ENCODE measurements around the gene METTL16. TPM values are rescaled to one million over a fixed set of nuclear protein-coding genes. Genes with fewer than 3 reads are reported as not detected.

METTL16 gene
- total and polyA plus RNA-seq, 2 of the 8 experiments (the other 6 are each of a cell fraction or from before 2014, with no cell fraction given): 22.8 to 59.4 TPM

DNA sequence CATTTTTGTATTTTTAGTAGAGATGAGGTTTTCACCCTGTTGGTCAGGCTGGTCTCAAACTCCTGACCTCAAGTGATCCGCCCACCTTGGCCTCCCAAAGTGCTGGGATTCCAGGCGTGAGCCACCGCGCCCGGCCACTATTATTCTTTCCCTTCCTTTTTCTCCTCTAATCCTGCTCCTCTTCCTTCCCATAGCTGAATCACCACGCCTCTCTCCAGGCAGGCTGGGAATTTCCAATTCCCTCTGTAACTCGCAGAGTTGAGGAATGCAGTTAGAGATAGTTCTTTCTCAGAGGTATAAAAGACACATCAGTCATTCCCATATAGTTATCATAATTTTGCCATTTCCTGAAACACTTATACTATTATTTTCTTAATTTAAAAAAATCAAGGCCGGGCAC is 11.2 kb downstream of the METTL16 start:
- Histone ChIP-seq H2BK20ac (ENCODE audit: low read length) (no peak overlapping the region), H2BK15ac (ENCODE audit: low read length) (no peak overlapping the region), H4K91ac (replicated peaks; ENCODE audit: insufficient read length, low read length) (no peak overlapping the region), H3K4me3 (ENCODE audit: extremely low read depth in 1 of 4, insufficient read depth in 2 of 4, low read depth in 3 of 4, low read length in 4 of 4) (no peak overlapping the region), H3K79me1 (ENCODE audit: low read depth, low read length) (peaks cover 4% of the 10 kb centered on the region), H3K23me2 (ENCODE audit: low read depth, low read length) (no peaks in the 10 kb centered on the region), H3K23ac (ENCODE audit: insufficient read length) (no peak overlapping the region), H3K4me2 (ENCODE audit: insufficient read depth in 1 of 2, low read depth in 2 of 2, low read length in 2 of 2) (no peak overlapping the region), H3K36me3 (ENCODE audit: control insufficient read depth in 2 of 4, insufficient read depth in 4 of 4, low read length in 3 of 4) (peaks cover 3 to 23% (median 5%) of the 10 kb centered on the region in 4 experiments; a peak in 4 of 8 replicates), H4K20me1 (replicated peaks in 1 of 2; ENCODE audit: control insufficient read depth in 1 of 2, insufficient read depth in 2 of 2, low read length in 2 of 2) (peaks cover 2% of the 10 kb centered on the region in 2 experiments), H3K14ac (ENCODE audit: insufficient read length) (no peak overlapping the region), H3K4me1 (replicated peaks in 1 of 4; ENCODE audit: control insufficient read depth in 3 of 4, insufficient read depth in 4 of 4, low read length in 3 of 4) (no peaks in the 10 kb centered on the region), H2BK120ac (replicated peaks; ENCODE audit: low read depth, low read length) (no peak overlapping the region), H3K4ac (replicated peaks; ENCODE audit: insufficient read length, low read depth, low read length) (no peak overlapping the region), H3K9ac (replicated peaks in 1 of 4; ENCODE audit: extremely low read depth in 1 of 4, low read depth in 3 of 4, low read length in 3 of 4) (no peak overlapping the region), H3K27ac (ENCODE audit: low read depth, low read length) (no peak overlapping the region), H2AFZ (ENCODE audit: low read length) (no peak overlapping the region), H2BK12ac (ENCODE audit: low read depth, low read length) (no peak overlapping the region), H3K27me3 (replicated peaks in 1 of 4; ENCODE audit: control insufficient read depth in 3 of 4, extremely low read depth in 1 of 4, insufficient read depth in 3 of 4, low read length in 3 of 4) (no peaks in the 10 kb centered on the region), H4K8ac (ENCODE audit: extremely low read depth, insufficient read depth, low read length) (no peak overlapping the region), H3K9me3 (ENCODE audit: insufficient read depth in 2 of 2, low read depth in 1 of 2, low read length in 1 of 2) (no peaks in the 10 kb centered on the region), H3K56ac (replicated peaks; ENCODE audit: insufficient read length, low read depth, low read length) (no peak overlapping the region), H2BK5ac (ENCODE audit: low read depth, low read length) (no peak overlapping the region), H2AK5ac (ENCODE audit: low read depth, low read length) (no peak overlapping the region), H3K18ac (ENCODE audit: extremely low read depth, low read length) (no peak overlapping the region), H3K79me2 (ENCODE audit: control insufficient read depth in 1 of 2, insufficient read depth in 2 of 2, low read length in 2 of 2) (peaks cover 8 to 44% of the 10 kb centered on the region in 2 experiments), H4K5ac (ENCODE audit: insufficient read length, low read depth, low read length) (no peak overlapping the region)
- ChIA-PET POLR2A (ENCODE audit: partially characterized antibody) (interaction anchor here (1.1 to 3.1 kb wide), 3 partner anchors 11 to 43 kb away, joined by 3 to 18 read pairs (median 4); partner anchors contain the start of gene METTL16), CTCF (ENCODE audit: partially characterized antibody) (interaction anchor here (1.0 kb wide), 1 partner anchor 41 kb away, joined by 3 read pairs; no protein-coding TSS in a partner anchor)
- WGBS, 2 experiments (ENCODE audit: extremely low coverage in 1 of 2, insufficient coverage in 1 of 2, insufficient read length in 1 of 2, insufficient replicate concordance in 2 of 2, low coverage in 1 of 2, low lambda C conversion rate in 2 of 2, missing lambda C conversion rate in 1 of 2): 90% methylated on average over 8 of the region's 8 CpGs; no CpG with 5 or more reads in 1 of the 2 experiments
- DNase-seq (ENCODE audit: low read depth in 1 of 2, low spot score in 2 of 2) (no peak), FAIRE-seq (no peak)
- no peak for TF ChIP-seq MAFK (IDR thresholded peaks at IDR 0.05; ENCODE audit: low read depth, low read length)
- TF ChIP-seq CBX5 (IDR thresholded peaks at IDR 0.05; ENCODE audit: low read depth, low read length): no peak
- TF ChIP-seq EP300 (IDR thresholded peaks at IDR 0.05; ENCODE audit: borderline replicate concordance in 1 of 2, low read depth in 2 of 2, low read length in 2 of 2): no peak
- no peak for TF ChIP-seq EZH2 (IDR thresholded peaks at IDR 0.05; ENCODE audit: low read depth, low read length, severe bottlenecking)
- TF ChIP-seq HDAC6 (IDR thresholded peaks at IDR 0.05; ENCODE audit: low read depth, low read length): no peak
- TF ChIP-seq BACH1 (IDR thresholded peaks at IDR 0.05; ENCODE audit: low read length): no peak
- TF ChIP-seq, protein P1, sequence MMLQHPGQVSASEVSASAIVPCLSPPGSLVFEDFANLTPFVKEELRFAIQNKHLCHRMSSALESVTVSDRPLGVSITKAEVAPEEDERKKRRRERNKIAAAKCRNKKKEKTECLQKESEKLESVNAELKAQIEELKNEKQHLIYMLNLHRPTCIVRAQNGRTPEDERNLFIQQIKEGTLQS (IDR thresholded peaks at IDR 0.05; ENCODE audit: insufficient read depth, low read depth, low read length): no peak
- no peak for TF ChIP-seq NRF1 (IDR thresholded peaks at IDR 0.05; ENCODE audit: low read depth, low read length)
- no peak for TF ChIP-seq NANOG (IDR thresholded peaks at IDR 0.05; ENCODE audit: insufficient read depth, low read depth, low read length, poor library complexity, severe bottlenecking)
- no peak for TF ChIP-seq RBBP5 (IDR thresholded peaks at IDR 0.05; ENCODE audit: borderline replicate concordance, low read depth, low read length)
- no peak for TF ChIP-seq TEAD4 (IDR thresholded peaks at IDR 0.05; ENCODE audit: low read depth, low read length)
- no peak for TF ChIP-seq RXRA (IDR thresholded peaks at IDR 0.05; ENCODE audit: insufficient read depth, low read depth, low read length)
- no peak for TF ChIP-seq RNF2 (IDR thresholded peaks at IDR 0.05; ENCODE audit: borderline replicate concordance, low read depth, low read length, missing control alignments, poor library complexity, severe bottlenecking)
